ENCODE measurements around the gene ALDH18A1.

ALDH18A1 gene

DNA sequence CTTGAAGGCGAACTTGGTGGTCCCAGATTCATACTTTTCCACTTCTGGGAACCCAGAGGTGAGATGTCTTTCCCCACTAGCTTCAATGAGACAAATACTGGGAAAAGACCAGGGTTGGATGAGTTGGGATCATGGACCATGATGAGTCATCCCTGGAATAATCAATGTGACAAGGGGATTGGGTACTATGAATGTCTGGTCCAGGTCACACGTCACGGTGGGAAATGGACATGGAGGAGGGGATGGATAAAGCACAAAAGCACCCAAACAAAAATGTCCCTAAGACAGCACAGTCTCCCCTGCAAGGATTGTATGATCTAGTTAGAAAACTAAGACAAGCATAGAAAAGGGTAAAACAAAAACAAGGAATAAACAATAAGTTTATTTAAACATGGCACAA is 83.0 kb downstream of the ALDH18A1 start:
- no peak for DNase-seq
- TF ChIP-seq, protein P1, sequence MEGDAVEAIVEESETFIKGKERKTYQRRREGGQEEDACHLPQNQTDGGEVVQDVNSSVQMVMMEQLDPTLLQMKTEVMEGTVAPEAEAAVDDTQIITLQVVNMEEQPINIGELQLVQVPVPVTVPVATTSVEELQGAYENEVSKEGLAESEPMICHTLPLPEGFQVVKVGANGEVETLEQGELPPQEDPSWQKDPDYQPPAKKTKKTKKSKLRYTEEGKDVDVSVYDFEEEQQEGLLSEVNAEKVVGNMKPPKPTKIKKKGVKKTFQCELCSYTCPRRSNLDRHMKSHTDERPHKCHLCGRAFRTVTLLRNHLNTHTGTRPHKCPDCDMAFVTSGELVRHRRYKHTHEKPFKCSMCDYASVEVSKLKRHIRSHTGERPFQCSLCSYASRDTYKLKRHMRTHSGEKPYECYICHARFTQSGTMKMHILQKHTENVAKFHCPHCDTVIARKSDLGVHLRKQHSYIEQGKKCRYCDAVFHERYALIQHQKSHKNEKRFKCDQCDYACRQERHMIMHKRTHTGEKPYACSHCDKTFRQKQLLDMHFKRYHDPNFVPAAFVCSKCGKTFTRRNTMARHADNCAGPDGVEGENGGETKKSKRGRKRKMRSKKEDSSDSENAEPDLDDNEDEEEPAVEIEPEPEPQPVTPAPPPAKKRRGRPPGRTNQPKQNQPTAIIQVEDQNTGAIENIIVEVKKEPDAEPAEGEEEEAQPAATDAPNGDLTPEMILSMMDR (IDR thresholded peaks at IDR 0.05; ENCODE audit: low read depth, low read length): no peak
- Histone ChIP-seq H3K4me1 (no peaks in the 10 kb centered on the region), H3K36me3 (no peaks in the 10 kb centered on the region), H3K27me3 (peaks cover 4% of the 10 kb centered on the region; the same call in 1 of the 2 replicates), H3K4me3 (ENCODE audit: low read depth, low read length) (no peak overlapping the region), H3K9me3 (no peaks in the 10 kb centered on the region)

DNA sequence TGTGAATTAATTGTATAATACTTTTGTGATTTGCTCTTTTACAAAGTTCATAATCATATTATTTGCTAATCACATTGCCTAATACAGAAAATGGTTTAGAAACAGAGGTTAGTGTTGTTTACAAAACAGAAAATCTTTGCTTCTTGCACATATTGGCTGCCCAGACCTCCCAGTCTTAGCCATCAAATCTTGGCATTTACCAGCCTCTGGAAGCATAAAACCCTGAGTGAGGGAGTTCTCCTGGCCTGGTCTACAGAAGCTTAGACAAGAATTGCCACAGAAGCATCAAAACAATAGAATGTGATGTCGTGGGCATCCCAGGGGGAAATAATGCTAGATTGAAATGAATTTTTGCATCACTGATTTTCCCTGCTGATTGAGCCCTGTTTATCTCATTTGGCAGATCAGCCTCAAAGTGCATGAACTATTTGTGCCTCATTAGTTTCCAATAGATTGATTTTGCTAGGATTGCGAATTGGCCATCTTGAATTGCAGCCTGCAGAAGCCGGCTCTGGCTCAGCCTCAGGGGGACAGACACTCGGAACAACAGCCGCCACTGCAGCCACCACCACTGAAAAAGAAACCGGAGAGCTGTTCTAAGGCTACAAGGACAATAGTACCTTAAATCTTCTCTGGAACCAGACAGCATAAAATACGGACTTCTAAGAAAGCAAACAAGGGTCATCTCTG is 84.2 kb downstream of the ALDH18A1 start:
- no peak for DNase-seq
- Histone ChIP-seq H3K27me3 (peaks cover 4% of the 10 kb centered on the region; the same call in 1 of the 2 replicates), H3K9me3 (no peaks in the 10 kb centered on the region), H3K4me1 (no peaks in the 10 kb centered on the region), H3K4me3 (ENCODE audit: low read depth, low read length) (no peak overlapping the region), H3K36me3 (no peaks in the 10 kb centered on the region)
- TF ChIP-seq, protein P1 (IDR thresholded peaks at IDR 0.05; ENCODE audit: low read depth, low read length): no peak

DNA sequence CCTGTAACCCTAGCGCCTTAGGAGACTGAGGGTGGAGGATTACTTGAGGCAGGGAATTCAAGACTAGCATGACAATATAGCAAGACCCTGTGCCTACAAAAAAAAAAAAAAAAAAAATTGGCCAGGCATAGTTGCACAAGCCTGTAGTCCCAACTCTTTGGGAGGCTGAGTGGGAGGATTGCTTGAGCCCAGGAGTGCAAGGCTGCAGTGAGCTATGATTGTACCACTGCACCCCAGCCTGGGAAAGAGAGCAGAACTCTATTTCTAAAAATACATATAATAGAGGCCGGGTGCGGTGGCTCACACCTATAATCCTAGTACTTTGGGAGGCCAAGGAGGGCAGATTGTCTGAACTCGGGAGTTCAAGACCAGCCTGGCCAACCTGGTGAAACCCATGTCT is 85.1 kb downstream of the ALDH18A1 start:
- no peak overlapping the region for H3K4me3 ChIP-seq (ENCODE audit: low read depth, low read length)
- H3K36me3 ChIP-seq: no peaks in the 10 kb centered on the region
- H3K4me1 ChIP-seq: no peaks in the 10 kb centered on the region
- no peaks in the 10 kb centered on the region for H3K9me3 ChIP-seq
- TF ChIP-seq, protein P1 (IDR thresholded peaks at IDR 0.05; ENCODE audit: low read depth, low read length): no peak
- DNase-seq: no peak
- H3K27me3 ChIP-seq: peaks cover 4% of the 10 kb centered on the region; the same call in 1 of the 2 replicates

DNA sequence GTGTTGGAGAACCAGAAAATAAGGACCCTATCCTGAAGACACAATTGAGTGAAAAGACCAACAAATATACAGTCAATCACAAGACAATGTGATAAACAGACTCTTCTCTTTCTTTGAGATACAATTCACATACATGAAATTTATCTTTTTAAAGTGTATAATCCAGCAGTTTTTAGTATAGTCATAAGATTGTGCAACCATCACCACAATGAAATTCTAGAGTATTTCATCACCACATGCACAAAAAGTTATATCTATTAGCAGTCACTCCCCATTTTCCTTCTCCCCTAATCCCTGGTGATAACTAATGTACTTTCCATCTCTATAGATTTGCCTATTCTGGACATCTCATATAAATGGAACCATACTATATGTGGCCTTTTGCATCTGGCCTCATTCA is 87.1 kb downstream of the ALDH18A1 start:
- no peaks in the 10 kb centered on the region for H3K9me3 ChIP-seq
- no peak overlapping the region for H3K4me3 ChIP-seq (ENCODE audit: low read depth, low read length)
- DNase-seq: no peak
- no peaks in the 10 kb centered on the region for H3K4me1 ChIP-seq
- TF ChIP-seq, protein P1 (IDR thresholded peaks at IDR 0.05; ENCODE audit: low read depth, low read length): no peak
- no peaks in the 10 kb centered on the region for H3K36me3 ChIP-seq
- H3K27me3 ChIP-seq: peaks cover 4% of the 10 kb centered on the region; the same call in 1 of the 2 replicates

DNA sequence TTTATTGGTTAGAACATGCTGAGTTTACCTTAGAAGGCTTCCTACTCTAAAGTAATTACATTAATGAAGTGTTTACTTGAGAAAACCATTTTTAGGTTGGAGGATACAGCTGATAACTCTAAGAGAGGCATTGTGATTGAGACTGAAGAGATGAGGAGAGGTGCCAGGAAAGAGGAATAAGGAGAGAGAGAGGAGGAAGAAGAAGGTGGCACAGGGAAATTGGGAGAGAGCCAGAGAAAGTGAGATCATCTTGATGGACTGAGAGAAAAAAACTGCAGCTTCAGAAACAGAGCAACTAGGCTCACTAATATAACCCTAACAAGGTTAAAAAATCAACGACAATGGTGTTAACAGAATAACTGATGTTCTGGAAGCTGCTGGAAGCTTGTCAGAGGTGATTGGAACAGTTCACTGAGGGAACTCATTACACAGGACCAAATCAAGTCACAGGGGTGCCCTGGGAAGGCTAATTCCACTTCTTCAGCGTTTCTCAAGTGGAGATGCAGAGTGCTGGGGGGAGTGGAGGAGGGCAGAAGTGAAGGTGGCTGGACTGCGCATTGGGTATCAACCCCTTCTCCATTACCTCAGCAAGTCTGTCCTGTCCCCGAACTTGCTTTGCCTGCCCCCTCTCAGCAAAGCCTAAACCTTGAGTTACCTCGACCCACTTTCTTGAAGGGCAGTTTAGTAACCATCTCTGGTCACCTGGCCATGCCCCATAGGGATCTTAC is 88.4 kb downstream of the ALDH18A1 start:
- TF ChIP-seq, protein P1 (IDR thresholded peaks at IDR 0.05; ENCODE audit: low read depth, low read length): no peak

DNA sequence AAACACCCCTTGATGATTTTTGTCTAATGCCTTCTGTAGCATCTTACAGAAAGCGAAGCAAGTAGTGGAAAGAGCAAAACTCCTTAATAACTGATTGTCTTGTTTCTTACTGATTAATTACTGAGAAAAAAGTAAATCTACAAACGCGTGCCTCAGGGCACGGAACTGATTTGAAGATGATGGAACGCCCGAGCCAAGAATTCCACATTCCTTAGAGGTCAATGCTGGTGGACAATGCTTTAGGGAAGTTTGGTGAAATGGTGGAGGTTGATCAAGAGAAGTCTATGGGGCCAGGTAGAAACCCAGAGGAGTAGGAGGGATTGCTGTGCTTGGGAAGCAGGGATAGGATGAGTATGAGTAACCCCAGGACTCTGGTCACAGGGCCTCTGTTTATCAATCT is 90.4 kb downstream of the ALDH18A1 start:
- Histone ChIP-seq H3K4me3 (ENCODE audit: low read depth, low read length) (no peak overlapping the region), H3K36me3 (no peaks in the 10 kb centered on the region), H3K4me1 (no peaks in the 10 kb centered on the region), H3K27me3 (no peaks in the 10 kb centered on the region), H3K9me3 (no peaks in the 10 kb centered on the region)
- DNase-seq: no peak
- TF ChIP-seq, protein P1 (IDR thresholded peaks at IDR 0.05; ENCODE audit: low read depth, low read length): no peak

More for the DNA sequence above, 88.4 kb downstream of the ALDH18A1 start:
- Histone ChIP-seq H3K36me3 (no peaks in the 10 kb centered on the region), H3K9me3 (no peaks in the 10 kb centered on the region), H3K4me1 (no peaks in the 10 kb centered on the region), H3K4me3 (ENCODE audit: low read depth, low read length) (no peak overlapping the region), H3K27me3 (no peaks in the 10 kb centered on the region)
- no peak for DNase-seq

Measured in BE2C (cell line).